GM12872 (cell line): ENCODE measurements around the gene ZKSCAN7.

Experiments used
- CTCF ChIP-seq: IDR thresholded peaks from 3 replicates; pipeline ENCODE4 v1.5.1; 2011; ENCODE audit warnings: low read depth, mild to moderate bottlenecking, low read length, moderate library complexity; ENCODE audit not compliant: insufficient read depth

ZKSCAN7 gene

GRCh38 chr3:44555723-44556122 is 730 bp downstream of the ZKSCAN7 start:
- no peak for TF ChIP-seq CTCF

GRCh38 chr3:44557074-44557473 is 2.1 kb downstream of the ZKSCAN7 start:
- TF ChIP-seq CTCF, result no peak

- TF ChIP-seq CTCF, result no peak
Measured at GRCh38 chr3:44561076-44561475, 6.1 kb downstream of the ZKSCAN7 start.

- no peak for TF ChIP-seq CTCF
Measured at GRCh38 chr3:44562147-44562546, 7.2 kb downstream of the ZKSCAN7 start.

GRCh38 chr3:44568561-44568960 is 13.6 kb downstream of the ZKSCAN7 start:
- TF ChIP-seq CTCF, result no peak

GRCh38 chr3:44571024-44571423 is 16.0 kb downstream of the ZKSCAN7 start:
- TF ChIP-seq CTCF, result no peak

GRCh38 chr3:44576613-44577012 is 21.6 kb downstream of the ZKSCAN7 start:
- TF ChIP-seq CTCF, result no peak

- TF ChIP-seq CTCF, result no peak
Measured at GRCh38 chr3:44584646-44585501, 29.9 kb downstream of the ZKSCAN7 start, which contains the start of gene ZNF660. TSS of gene ZNF660 (plus strand) at chr3:44584964. CDS start at chr3:44594194, 9,230 bp downstream.
